ENCODE data around the gene MAGEA12.
"Not testable (repeated sequence)": the region's sequence is repeated elsewhere in the genome, so short reads cannot be mapped to it uniquely, and the experiment has no call there.

MAGEA12 gene

GRCh38 chrX:152759544-152759943, 26.0 kb downstream of the MAGEA12 start:
- DNase-seq (ENCODE audit: low read depth, low spot score); H3K4me3 ChIP-seq (ENCODE audit: low read length): not testable (repeated sequence)

GRCh38 chrX:152761582-152761981, 28.0 kb downstream of the MAGEA12 start:
- not testable (repeated sequence) for H3K4me3 ChIP-seq (ENCODE audit: low read length); DNase-seq (ENCODE audit: low read depth, low spot score)

GRCh38 chrX:152766562-152766961, 33.0 kb downstream of the MAGEA12 start:
- not testable (repeated sequence) for DNase-seq (ENCODE audit: low read depth, low spot score); H3K4me3 ChIP-seq (ENCODE audit: low read length)

GRCh38 chrX:152769549-152770289, 36.2 kb downstream of the MAGEA12 start, which contains the start of gene MAGEA6:
Gene MAGEA6 (minus strand): TSS chrX:152769689. CDS start chrX:152767650, 2,039 bp downstream.
- not testable (repeated sequence) for H3K4me3 ChIP-seq (ENCODE audit: low read length)

GRCh38 chrX:152787062-152787461, 53.5 kb downstream of the MAGEA12 start:
- H3K4me3 ChIP-seq (ENCODE audit: low read length); DNase-seq (ENCODE audit: low read depth, low spot score): not testable (repeated sequence)

More at GRCh38 chrX:152769549-152770289, 36.2 kb downstream of the MAGEA12 start, which contains the start of gene MAGEA6:
- not testable (repeated sequence) for DNase-seq (ENCODE audit: low read depth, low spot score)

All from Jurkat, Clone E6-1 (cell line).